Stomach (tissue), 4 donors: ENCODE results near the gene CCL26.

Source experiments
- EP300 ChIP-seq: sonication (generic); formaldehyde crosslinking; IDR thresholded peaks from one replicate; pipeline ENCODE4 v1.6.1; 2017; ENCODE audit warnings: antibody characterized with exemption
- POLR2A ChIP-seq, 4 donors: fragments of 450-650 bp; IDR thresholded peaks; one replicate each; pipeline ENCODE4 v1.6.1; 2016; ENCODE audit warnings: antibody characterized with exemption in 4 of 4, control low read depth in 2 of 4, mild to moderate bottlenecking in 1 of 4, moderate library complexity in 1 of 4
- POLR2AphosphoS5 ChIP-seq, 3 donors: sonication (generic); formaldehyde crosslinking; IDR thresholded peaks; one replicate each; pipeline ENCODE4 v1.6.1; 2016; ENCODE audit warnings: antibody characterized with exemption in 3 of 3
- TF ChIP-seq, protein P1 (sequence below), 7 experiments: fragments of 450-650 bp in 4 of 7; fragments of 200-600 bp in 3 of 7; sonication (generic) in 3 of 7; IDR thresholded peaks; one replicate each; pipeline ENCODE4 v1.5.1; 2016 to 2019; ENCODE audit warnings: antibody characterized with exemption in 7 of 7, control low read depth in 2 of 7, mild to moderate bottlenecking in 1 of 7

GRCh38 chr7:75820688-75821087, 48.7 kb upstream of the CCL26 start:
- TF ChIP-seq, protein P1, sequence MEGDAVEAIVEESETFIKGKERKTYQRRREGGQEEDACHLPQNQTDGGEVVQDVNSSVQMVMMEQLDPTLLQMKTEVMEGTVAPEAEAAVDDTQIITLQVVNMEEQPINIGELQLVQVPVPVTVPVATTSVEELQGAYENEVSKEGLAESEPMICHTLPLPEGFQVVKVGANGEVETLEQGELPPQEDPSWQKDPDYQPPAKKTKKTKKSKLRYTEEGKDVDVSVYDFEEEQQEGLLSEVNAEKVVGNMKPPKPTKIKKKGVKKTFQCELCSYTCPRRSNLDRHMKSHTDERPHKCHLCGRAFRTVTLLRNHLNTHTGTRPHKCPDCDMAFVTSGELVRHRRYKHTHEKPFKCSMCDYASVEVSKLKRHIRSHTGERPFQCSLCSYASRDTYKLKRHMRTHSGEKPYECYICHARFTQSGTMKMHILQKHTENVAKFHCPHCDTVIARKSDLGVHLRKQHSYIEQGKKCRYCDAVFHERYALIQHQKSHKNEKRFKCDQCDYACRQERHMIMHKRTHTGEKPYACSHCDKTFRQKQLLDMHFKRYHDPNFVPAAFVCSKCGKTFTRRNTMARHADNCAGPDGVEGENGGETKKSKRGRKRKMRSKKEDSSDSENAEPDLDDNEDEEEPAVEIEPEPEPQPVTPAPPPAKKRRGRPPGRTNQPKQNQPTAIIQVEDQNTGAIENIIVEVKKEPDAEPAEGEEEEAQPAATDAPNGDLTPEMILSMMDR (IDR thresholded peaks at IDR 0.05), result no peak
- TF ChIP-seq POLR2A (IDR thresholded peaks at IDR 0.05) (no peak), POLR2AphosphoS5 (IDR thresholded peaks at IDR 0.05) (no peak), EP300 (no peak)
